Stomach (tissue), 19 donors: ENCODE measurements around the gene CD1C. TPM values are rescaled to one million over a fixed set of nuclear protein-coding genes. Genes with fewer than 3 reads are reported as not detected.
A peak's percentile ranks its signal among the peaks of the same experiment; 100 is the strongest.

Experiments used
- DNase-seq, 2 donors: peaks; one replicate each; pipeline versions ENCODE4 v3.0.0 to v3.0.0-alpha.2; 2013 to 2019
- H3K27ac ChIP-seq, 5 donors: fragments of 200-600 bp in 4 of 5; sonication (generic) in 4 of 5; one replicate each; pipeline ENCODE4 v1.5.1; 2013 to 2019; ENCODE audit warnings: mild to moderate bottlenecking in 1 of 5, moderate library complexity in 1 of 5
- H3K27me3 ChIP-seq, 3 donors: fragments of 200-600 bp; sonication (generic); one replicate each; pipeline ENCODE4 v1.5.1; 2017 to 2019; ENCODE audit warnings: mixed run types in 1 of 3
- H3K36me3 ChIP-seq, 4 donors: fragments of 200-600 bp; sonication (generic); 1 replicate in 3 of 4; 2 replicates in 1 of 4; pipeline ENCODE4 v1.5.1; 2016 to 2019
- H3K4me1 ChIP-seq, 4 donors: fragments of 200-600 bp; sonication (generic); one replicate each; pipeline ENCODE4 v1.5.1; 2016 to 2019
- H3K4me3 ChIP-seq, 4 donors: fragments of 200-600 bp; sonication (generic) in 3 of 4; one replicate each; pipeline ENCODE4 v1.5.1; 2016 to 2019; ENCODE audit warnings: mild to moderate bottlenecking in 1 of 4
- H3K9me3 ChIP-seq, 4 donors: fragments of 200-600 bp; sonication (generic); one replicate each; pipeline ENCODE4 v1.5.1; 2016 to 2019
- CTCF ChIP-seq, 7 experiments: fragments of 450-650 bp in 4 of 7; fragments of 200-600 bp in 3 of 7; sonication (generic) in 3 of 7; IDR thresholded peaks; one replicate each; pipeline ENCODE4 v1.5.1; 2016 to 2019; ENCODE audit warnings: antibody characterized with exemption in 7 of 7, control low read depth in 2 of 7, mild to moderate bottlenecking in 1 of 7
- EP300 ChIP-seq: sonication (generic); formaldehyde crosslinking; IDR thresholded peaks from one replicate; pipeline ENCODE4 v1.6.1; 2017; ENCODE audit warnings: antibody characterized with exemption
- POLR2A ChIP-seq, 4 donors: fragments of 450-650 bp; IDR thresholded peaks; one replicate each; pipeline ENCODE4 v1.6.1; 2016; ENCODE audit warnings: antibody characterized with exemption in 4 of 4, control low read depth in 2 of 4, mild to moderate bottlenecking in 1 of 4, moderate library complexity in 1 of 4
- POLR2AphosphoS5 ChIP-seq, 3 donors: sonication (generic); formaldehyde crosslinking; IDR thresholded peaks; one replicate each; pipeline ENCODE4 v1.6.1; 2016; ENCODE audit warnings: antibody characterized with exemption in 3 of 3
- WGBS, 5 donors: extraction: QIAGEN DNeasy Blood & Tissue Kit in 3 of 5; methylation state at CpG; one replicate each; pipeline versions ENCODE4 v1.1.5 to v1.1.7; 2013 to 2018; 5-methylcytosine and 5-hydroxymethylcytosine counted together
- intact Hi-C: fragments of 100-400 bp; cut with DNase I; formaldehyde crosslinking; loops from one replicate; pipeline ENCODE4 v1.15.1; 2023; ENCODE audit warnings: low total_unique reads
- long read RNA-seq, 10 donors: transcript quantifications; one replicate each; lab custom pipeline, GENCODE V29; 2026
- polyA plus RNA-seq, 3 donors: library from polyadenylated mRNA; stranded (reverse); fragments of 200-250 nt; gene quantifications; one replicate each; pipeline ENCODE4 v1.2.3, GENCODE V29; 2013
- total RNA-seq, 5 donors: library from RNA; depleted of rRNA; stranded (reverse); fragments of >200 nt; gene quantifications; one replicate each; pipeline versions ENCODE4 v1.1.0 to v1.2.3, GENCODE V29; 2014 to 2016
- donor health status: healthy with polysubstance abuse.
- donor health status: Bipolar disorder and iron deficiency.
- donor health status: healthy.

The CD1C gene
- total RNA-seq = 1 to 10 TPM in 2 of 5 donors, not detected in 3; 1.8 to 2.8 TPM
- 1 to 10 TPM in 1 of 3 donors, not detected in 2; 1.1 TPM for polyA plus RNA-seq
- long read RNA-seq, donor 1, partial matches to known transcripts = 0 of 1 reads
- long read RNA-seq, donor 1, other reads (novel, unspliced or antisense) = 0 of 1 reads
- long read RNA-seq, donor 2, partial matches to known transcripts = 0 of 1 reads
- long read RNA-seq, donor 2, other reads (novel, unspliced or antisense) = 0 of 1 reads
- long read RNA-seq, donor 3, partial matches to known transcripts = 0 of 1 reads
- long read RNA-seq, donor 3, other reads (novel, unspliced or antisense) = 0 of 1 reads
- long read RNA-seq, donor 4 = 0 reads
- long read RNA-seq, donor 5 = 0 reads
- long read RNA-seq, donor 6 = 0 reads
- long read RNA-seq, donor 7, partial matches to known transcripts = 0 of 2 reads
- long read RNA-seq, donor 7, other reads (novel, unspliced or antisense) = 0 of 2 reads
- long read RNA-seq, donor 8 = 0 reads
- long read RNA-seq, donor 9 = 0 reads
- long read RNA-seq, donor 10 = 0 reads

DNA sequence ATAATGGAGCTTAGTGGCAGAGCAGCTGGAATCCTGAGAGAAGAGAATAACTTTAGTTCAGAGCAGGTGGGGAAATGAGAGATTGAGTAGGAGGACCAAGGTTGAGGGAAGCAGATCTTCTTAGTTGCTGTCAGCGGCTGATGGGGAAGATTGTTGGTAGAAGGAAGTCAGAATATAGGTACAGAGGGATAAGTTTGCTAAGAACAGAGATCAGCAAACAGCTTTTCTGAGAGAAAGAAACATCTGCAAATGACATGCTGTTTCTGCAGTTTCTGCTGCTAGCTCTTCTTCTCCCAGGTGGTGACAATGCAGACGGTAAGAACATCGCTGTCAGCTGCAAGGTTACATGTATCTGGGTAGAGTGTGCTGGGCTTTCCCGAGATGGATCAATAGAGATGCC lies at the start of gene CD1C:
CD1C (plus strand) TSS at position 113 of the 400 bp plus-strand sequence; CDS start at position 255, 142 bp downstream.
- intact Hi-C loops = no loop called here
- no peaks in the 10 kb centered on the region for H3K36me3 ChIP-seq
- no peaks in the 10 kb centered on the region for H3K9me3 ChIP-seq
- 77 to 91% (median 85%) methylated on average over 4 of the region's 4 CpGs for WGBS, 5 donors
- H3K27me3 ChIP-seq = no peaks in the 10 kb centered on the region
- H3K4me1 ChIP-seq = no peaks in the 10 kb centered on the region
- DNase-seq = no peak
- no peak within 1 kb of the TSS for H3K4me3 ChIP-seq
- TF ChIP-seq EP300 = no peak
- no peak for TF ChIP-seq POLR2A (IDR thresholded peaks at IDR 0.05)
- TF ChIP-seq POLR2AphosphoS5 (IDR thresholded peaks at IDR 0.05) = no peak
- no peak for TF ChIP-seq CTCF (IDR thresholded peaks at IDR 0.05)
- no peak within 1 kb of the TSS for H3K27ac ChIP-seq

DNA sequence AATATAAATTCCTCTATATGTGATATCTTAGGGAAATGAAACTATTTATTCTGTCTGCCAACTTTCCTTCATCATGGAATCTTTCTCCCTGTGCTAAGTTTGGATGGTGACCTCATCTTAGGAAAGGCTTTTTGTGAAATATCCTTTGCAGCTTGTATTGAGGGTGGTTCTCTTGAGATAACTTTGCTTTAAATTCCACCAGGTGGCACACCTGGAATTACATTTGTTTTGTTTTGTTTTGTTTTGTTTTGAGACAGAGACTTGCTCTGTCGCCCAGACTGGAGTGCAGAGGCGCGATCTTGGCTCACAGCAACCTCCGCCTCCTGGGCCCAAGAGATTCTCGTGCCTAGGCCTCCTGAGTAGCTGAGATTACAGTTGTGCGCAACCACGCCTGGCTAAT lies 43.1 kb upstream of the CD1C start:
- Histone ChIP-seq H3K36me3 (no peaks in the 10 kb centered on the region), H3K27ac (no peak overlapping the region), H3K4me3 (no peak overlapping the region), H3K9me3 (no peaks in the 10 kb centered on the region), H3K4me1 (peaks cover 0 to 18% (median 0%) of the 10 kb centered on the region in 4 donors), H3K27me3 (no peaks in the 10 kb centered on the region)
- peak in 1 of 2 donors; percentile 22 for DNase-seq
- TF ChIP-seq POLR2AphosphoS5 (IDR thresholded peaks at IDR 0.05) (no peak), POLR2A (IDR thresholded peaks at IDR 0.05) (no peak), CTCF (IDR thresholded peaks at IDR 0.05) (no peak), EP300 (no peak)
- intact Hi-C loops = no loop called here
- 62 to 73% (median 70%) methylated on average over 7 of the region's 7 CpGs for WGBS, 5 donors

GRCh38 chr1:158248118-158248517 lies 41.6 kb upstream of the CD1C start:
- 58 to 82% (median 75%) methylated on average over 3 of the region's 3 CpGs for WGBS, 5 donors
- peak in 1 of 2 donors; percentile 55 for DNase-seq

GRCh38 chr1:158248771-158249170 lies 41.0 kb upstream of the CD1C start:
- peaks cover 0 to 18% (median 0%) of the 10 kb centered on the region in 4 donors for H3K4me1 ChIP-seq
- H3K27ac ChIP-seq = no peak overlapping the region
- 51 to 76% (median 61%) methylated on average over 2 of the region's 2 CpGs for WGBS, 5 donors
- H3K36me3 ChIP-seq = no peaks in the 10 kb centered on the region
- H3K4me3 ChIP-seq = no peak overlapping the region
- intact Hi-C loops = no loop called here
- DNase-seq = no peak
- H3K27me3 ChIP-seq = no peaks in the 10 kb centered on the region
- TF ChIP-seq EP300 = no peak
- TF ChIP-seq CTCF (IDR thresholded peaks at IDR 0.05) = no peak
- no peak for TF ChIP-seq POLR2A (IDR thresholded peaks at IDR 0.05)
- no peak for TF ChIP-seq POLR2AphosphoS5 (IDR thresholded peaks at IDR 0.05)
- no peaks in the 10 kb centered on the region for H3K9me3 ChIP-seq

More at GRCh38 chr1:158248118-158248517, 41.6 kb upstream of the CD1C start:
- no peaks in the 10 kb centered on the region for H3K9me3 ChIP-seq
- H3K4me1 ChIP-seq = peaks cover 0 to 18% (median 0%) of the 10 kb centered on the region in 4 donors
- intact Hi-C loops = no loop called here
- no peaks in the 10 kb centered on the region for H3K27me3 ChIP-seq
- H3K27ac ChIP-seq = no peak overlapping the region
- no peaks in the 10 kb centered on the region for H3K36me3 ChIP-seq
- H3K4me3 ChIP-seq = no peak overlapping the region
- TF ChIP-seq CTCF (IDR thresholded peaks at IDR 0.05) = no peak
- no peak for TF ChIP-seq EP300
- no peak for TF ChIP-seq POLR2A (IDR thresholded peaks at IDR 0.05)
- TF ChIP-seq POLR2AphosphoS5 (IDR thresholded peaks at IDR 0.05) = no peak
